LNCaP clone FGC (cell line): ENCODE data around the gene RFC2.

ENCODE experiments used
- DNase-seq: peaks from one replicate; pipeline ENCODE4 v3.0.0-alpha.2; 2011; ENCODE audit warnings: low read depth
- H3K4me3 ChIP-seq: 2 replicates; pipeline ENCODE4 v1.5.1; 2011; ENCODE audit warnings: mild to moderate bottlenecking, low read depth, low read length, control low read depth
- TF ChIP-seq, protein P1 (sequence below): IDR thresholded peaks from 2 replicates; pipeline ENCODE4 v1.5.1; 2012; ENCODE audit warnings: mild to moderate bottlenecking; ENCODE audit not compliant: control insufficient read depth, insufficient read depth; ENCODE audit errors: extremely low read depth

Gene RFC2

GRCh38 chr7:74294191-74294998 lies 40.2 kb upstream of the RFC2 start:
- H3K4me3 ChIP-seq, result no peak overlapping the region
- no peak for DNase-seq
- TF ChIP-seq, protein P1, sequence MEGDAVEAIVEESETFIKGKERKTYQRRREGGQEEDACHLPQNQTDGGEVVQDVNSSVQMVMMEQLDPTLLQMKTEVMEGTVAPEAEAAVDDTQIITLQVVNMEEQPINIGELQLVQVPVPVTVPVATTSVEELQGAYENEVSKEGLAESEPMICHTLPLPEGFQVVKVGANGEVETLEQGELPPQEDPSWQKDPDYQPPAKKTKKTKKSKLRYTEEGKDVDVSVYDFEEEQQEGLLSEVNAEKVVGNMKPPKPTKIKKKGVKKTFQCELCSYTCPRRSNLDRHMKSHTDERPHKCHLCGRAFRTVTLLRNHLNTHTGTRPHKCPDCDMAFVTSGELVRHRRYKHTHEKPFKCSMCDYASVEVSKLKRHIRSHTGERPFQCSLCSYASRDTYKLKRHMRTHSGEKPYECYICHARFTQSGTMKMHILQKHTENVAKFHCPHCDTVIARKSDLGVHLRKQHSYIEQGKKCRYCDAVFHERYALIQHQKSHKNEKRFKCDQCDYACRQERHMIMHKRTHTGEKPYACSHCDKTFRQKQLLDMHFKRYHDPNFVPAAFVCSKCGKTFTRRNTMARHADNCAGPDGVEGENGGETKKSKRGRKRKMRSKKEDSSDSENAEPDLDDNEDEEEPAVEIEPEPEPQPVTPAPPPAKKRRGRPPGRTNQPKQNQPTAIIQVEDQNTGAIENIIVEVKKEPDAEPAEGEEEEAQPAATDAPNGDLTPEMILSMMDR, result no peak

DNA sequence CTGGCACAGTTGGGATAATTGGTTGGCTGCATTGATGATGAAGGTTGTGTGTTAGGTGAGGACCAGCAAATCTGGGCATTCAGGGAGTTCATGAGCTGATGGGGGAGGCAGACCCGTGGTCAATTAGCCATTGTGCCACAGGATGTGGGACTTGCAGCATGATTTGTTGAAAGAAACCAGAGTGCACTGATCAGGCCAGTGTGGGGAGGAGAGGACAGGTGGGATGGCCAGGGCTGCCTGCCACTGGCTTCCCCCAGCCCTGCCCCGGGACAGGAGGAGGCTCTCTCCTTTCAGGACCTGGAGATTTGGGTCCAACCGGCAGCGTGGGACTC lies 39.3 kb upstream of the RFC2 start:
- TF ChIP-seq, protein P1, result no peak
- H3K4me3 ChIP-seq, result no peak overlapping the region
- DNase-seq, result no peak

DNA sequence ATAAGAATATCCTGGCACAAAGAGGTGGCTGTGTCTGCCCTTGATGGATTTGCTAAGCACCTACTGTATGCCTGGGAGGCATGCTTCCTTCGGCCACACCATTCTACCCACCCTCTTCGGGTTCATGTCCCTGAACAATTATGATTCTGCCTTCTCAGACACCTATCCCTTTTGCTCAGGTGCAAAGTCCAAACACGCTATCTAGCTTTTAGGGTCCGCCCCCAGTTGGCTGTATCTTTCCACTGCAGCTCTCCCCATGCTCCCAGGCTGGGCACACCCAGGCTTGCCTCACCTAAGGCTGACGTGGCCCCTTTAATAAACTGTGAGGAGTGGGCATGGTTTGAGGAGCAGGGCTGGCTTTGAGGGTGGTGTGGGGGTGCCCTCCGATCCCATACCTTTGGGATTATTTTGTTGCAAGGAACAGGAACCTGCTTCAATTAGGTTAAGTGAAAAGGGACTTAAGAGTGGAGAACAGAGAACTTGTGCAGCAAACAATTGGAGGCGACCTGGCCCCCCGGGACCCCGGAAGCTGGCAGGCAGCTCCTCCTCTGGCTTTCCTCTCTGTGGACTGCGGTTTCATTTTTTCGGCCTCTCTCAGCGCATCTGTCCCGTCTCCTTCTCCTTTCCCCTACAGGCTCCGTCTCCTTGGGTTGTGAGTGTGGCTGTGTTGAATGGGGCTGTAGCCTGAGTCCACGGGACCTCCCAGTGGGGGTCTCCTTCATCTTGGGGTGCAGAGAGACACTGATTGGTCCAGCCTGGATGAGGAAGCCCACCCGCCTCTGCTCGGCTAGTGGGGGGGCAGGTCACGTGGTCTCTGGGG lies 38.8 kb upstream of the RFC2 start:
- no peak overlapping the region for H3K4me3 ChIP-seq
- TF ChIP-seq, protein P1, result no peak
- no peak for DNase-seq

DNA sequence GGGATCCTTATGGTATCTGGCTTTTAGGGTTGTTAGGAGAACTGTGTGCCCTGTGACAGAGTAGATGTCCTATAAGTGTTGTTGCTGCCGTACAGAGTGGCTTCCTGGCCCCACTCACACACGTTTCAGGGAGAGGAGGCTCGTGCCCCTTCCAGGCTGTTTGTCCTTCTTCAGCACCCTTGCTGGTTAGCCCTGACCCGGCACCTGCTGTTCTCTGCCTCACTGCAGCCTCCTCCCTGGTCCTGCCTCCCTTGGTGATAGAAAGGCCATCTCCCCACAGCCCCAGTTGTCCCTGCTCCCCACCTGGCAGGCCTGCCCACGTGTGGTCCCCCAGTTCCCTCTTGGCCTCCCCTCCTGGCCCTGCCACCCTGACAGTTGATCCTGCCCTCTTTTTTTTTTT lies 37.3 kb upstream of the RFC2 start:
- H3K4me3 ChIP-seq, result no peak overlapping the region
- TF ChIP-seq, protein P1, result no peak
- DNase-seq, result no peak

GRCh38 chr7:74290981-74291441 lies 36.8 kb upstream of the RFC2 start:
- no peak overlapping the region for H3K4me3 ChIP-seq
- TF ChIP-seq, protein P1, result no peak
- DNase-seq, result no peak

DNA sequence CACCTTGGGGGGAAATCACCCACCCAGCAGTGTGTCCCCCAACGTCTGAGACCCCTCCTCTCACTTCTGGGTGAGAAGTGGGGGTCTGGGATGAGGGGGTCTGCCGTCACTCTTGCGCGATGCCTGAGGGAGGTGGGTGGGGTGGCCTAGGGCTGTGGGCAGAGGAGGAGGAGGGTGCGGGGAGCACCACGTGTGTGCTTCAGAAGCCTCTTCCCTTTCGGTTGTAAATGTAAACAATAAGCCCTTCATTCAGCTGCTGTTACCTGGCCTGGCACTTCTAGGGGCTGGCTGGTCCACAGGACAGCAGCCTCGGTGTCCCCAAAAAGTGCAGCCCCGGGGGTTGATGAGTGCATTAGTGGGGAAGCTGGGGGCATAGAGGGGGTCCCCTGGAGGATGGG lies 36.4 kb upstream of the RFC2 start:
- no peak for DNase-seq

More for the DNA sequence above, 36.4 kb upstream of the RFC2 start:
- TF ChIP-seq, protein P1, result no peak
- no peak overlapping the region for H3K4me3 ChIP-seq
